Endothelial cell (in vitro differentiated cells): ENCODE measurements around the gene NOSTRIN. TPM values are rescaled to one million over a fixed set of nuclear protein-coding genes. Genes with fewer than 3 reads are reported as not detected.

Experiments used
- DNase-seq: peaks from one replicate; pipeline ENCODE4 v3.0.0; 2021; ENCODE audit warnings: low spot score
- H3K27ac Mint-ChIP-seq: one replicate; pipeline ENCODE4 v1.8.0; 2021; ENCODE audit warnings: mixed read lengths, inconsistent platforms; ENCODE audit not compliant: unreplicated experiment
- H3K27me3 Mint-ChIP-seq: one replicate; pipeline ENCODE4 v1.8.0; 2021; ENCODE audit warnings: mild to moderate bottlenecking, moderate library complexity, mixed read lengths, inconsistent platforms; ENCODE audit not compliant: unreplicated experiment
- H3K36me3 Mint-ChIP-seq: one replicate; pipeline ENCODE4 v1.8.0; 2021; ENCODE audit warnings: mild to moderate bottlenecking, low read depth, mixed read lengths, inconsistent platforms; ENCODE audit not compliant: unreplicated experiment
- H3K4me1 Mint-ChIP-seq: one replicate; pipeline ENCODE4 v1.8.0; 2021; ENCODE audit warnings: mild to moderate bottlenecking, mixed read lengths, inconsistent platforms; ENCODE audit not compliant: unreplicated experiment
- H3K4me3 Mint-ChIP-seq: one replicate; pipeline ENCODE4 v1.8.0; 2021; ENCODE audit warnings: mild to moderate bottlenecking, mixed read lengths, inconsistent platforms; ENCODE audit not compliant: unreplicated experiment
- H3K9me3 Mint-ChIP-seq: one replicate; pipeline ENCODE4 v1.8.0; 2021; ENCODE audit warnings: mixed read lengths, inconsistent platforms; ENCODE audit not compliant: unreplicated experiment
- total RNA-seq: library from RNA; stranded (reverse); fragmentation: NEBNext Ultra II Directional; extraction: Animal tissue kit (Norgen Biotek cat#: 25700); gene quantifications from one replicate; pipeline ENCODE4 v1.2.1, GENCODE V29; 2021; ENCODE audit not compliant: unreplicated experiment
- TF ChIP-seq, protein P1 (sequence below): fragments of 200-600 bp; sonication (generic); IDR thresholded peaks from one replicate; pipeline ENCODE4 v1.5.0; 2021; ENCODE audit warnings: antibody characterized with exemption; ENCODE audit not compliant: unreplicated experiment

Gene NOSTRIN
- total RNA-seq, 1 donor from 2014 or later: not detected

DNA sequence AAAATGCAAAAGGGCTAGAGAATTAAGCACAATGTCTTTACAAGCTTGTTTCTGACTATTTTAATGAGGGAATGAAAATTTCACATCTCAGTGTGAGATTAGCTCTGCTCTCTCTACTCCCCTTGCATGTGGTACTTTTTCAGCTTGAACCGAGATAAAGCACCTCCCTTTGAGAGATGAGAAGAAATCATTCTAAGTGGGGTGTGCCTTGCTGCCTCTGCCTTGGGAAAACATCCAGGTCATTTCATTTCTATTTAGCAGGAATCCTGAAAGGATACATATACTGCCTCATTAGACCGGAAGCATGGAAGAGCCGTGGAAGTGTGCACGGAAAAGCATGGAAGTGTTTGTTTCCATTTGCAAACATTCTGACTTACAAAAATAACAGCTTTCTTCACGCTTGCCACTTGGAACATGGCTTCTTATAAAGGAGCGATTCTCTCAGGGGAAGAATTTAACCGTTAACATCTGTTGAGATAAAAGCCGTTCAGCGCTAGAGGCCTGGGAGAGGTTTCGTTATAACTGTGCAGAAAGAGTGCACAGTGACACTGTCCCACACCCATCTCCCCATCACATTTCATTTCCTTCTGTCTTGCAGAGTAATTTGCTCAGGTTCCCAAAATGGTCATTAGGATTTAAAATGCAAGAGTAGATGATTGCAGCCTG, 16.7 kb downstream of the NOSTRIN start:
- Mint-ChIP-seq H3K4me3 (no peak overlapping the region), H3K27ac (no peak overlapping the region), H3K9me3 (no peaks in the 10 kb centered on the region), H3K4me1 (peaks cover 9% of the 10 kb centered on the region), H3K36me3 (no peaks in the 10 kb centered on the region), H3K27me3 (no peaks in the 10 kb centered on the region)
- TF ChIP-seq, protein P1, sequence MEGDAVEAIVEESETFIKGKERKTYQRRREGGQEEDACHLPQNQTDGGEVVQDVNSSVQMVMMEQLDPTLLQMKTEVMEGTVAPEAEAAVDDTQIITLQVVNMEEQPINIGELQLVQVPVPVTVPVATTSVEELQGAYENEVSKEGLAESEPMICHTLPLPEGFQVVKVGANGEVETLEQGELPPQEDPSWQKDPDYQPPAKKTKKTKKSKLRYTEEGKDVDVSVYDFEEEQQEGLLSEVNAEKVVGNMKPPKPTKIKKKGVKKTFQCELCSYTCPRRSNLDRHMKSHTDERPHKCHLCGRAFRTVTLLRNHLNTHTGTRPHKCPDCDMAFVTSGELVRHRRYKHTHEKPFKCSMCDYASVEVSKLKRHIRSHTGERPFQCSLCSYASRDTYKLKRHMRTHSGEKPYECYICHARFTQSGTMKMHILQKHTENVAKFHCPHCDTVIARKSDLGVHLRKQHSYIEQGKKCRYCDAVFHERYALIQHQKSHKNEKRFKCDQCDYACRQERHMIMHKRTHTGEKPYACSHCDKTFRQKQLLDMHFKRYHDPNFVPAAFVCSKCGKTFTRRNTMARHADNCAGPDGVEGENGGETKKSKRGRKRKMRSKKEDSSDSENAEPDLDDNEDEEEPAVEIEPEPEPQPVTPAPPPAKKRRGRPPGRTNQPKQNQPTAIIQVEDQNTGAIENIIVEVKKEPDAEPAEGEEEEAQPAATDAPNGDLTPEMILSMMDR: no peak
- DNase-seq: no peak

DNA sequence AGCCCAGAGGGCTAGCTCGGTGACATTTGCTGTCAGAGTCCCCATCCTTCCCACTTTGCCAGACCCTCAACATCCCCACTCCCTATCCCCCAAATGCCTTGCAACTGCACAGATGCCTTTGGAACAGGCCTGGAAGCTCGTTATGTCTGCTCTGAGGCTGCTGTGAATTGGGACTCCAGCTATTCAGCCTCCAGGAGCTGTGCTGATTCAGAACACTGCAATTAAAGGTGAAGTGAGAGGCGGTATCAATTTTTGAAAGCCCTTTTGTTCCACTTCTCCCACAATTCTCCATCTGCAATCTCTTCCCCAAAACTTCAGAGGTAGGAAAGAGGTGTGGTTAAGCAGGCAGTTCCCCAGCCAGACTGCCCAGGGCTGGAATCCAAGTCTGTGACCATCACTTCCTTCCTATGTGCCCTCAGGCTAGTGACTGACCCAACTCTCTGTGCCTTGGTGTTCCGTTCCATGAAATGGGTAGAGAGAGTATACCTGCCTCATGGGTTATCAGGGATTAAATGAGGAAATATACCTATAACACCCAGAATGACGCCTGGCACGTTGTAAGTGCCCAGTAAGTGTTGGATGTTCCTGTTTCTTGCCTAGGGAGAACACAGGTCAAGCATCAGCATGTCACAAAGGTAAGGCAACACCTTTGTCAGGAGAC, 17.5 kb downstream of the NOSTRIN start:
- no peak overlapping the region for H3K27ac Mint-ChIP-seq
- H3K4me3 Mint-ChIP-seq: no peak overlapping the region
- H3K9me3 Mint-ChIP-seq: no peaks in the 10 kb centered on the region
- TF ChIP-seq, protein P1: no peak
- no peaks in the 10 kb centered on the region for H3K27me3 Mint-ChIP-seq
- H3K36me3 Mint-ChIP-seq: no peaks in the 10 kb centered on the region
- H3K4me1 Mint-ChIP-seq: peaks cover 9% of the 10 kb centered on the region
- no peak for DNase-seq

DNA sequence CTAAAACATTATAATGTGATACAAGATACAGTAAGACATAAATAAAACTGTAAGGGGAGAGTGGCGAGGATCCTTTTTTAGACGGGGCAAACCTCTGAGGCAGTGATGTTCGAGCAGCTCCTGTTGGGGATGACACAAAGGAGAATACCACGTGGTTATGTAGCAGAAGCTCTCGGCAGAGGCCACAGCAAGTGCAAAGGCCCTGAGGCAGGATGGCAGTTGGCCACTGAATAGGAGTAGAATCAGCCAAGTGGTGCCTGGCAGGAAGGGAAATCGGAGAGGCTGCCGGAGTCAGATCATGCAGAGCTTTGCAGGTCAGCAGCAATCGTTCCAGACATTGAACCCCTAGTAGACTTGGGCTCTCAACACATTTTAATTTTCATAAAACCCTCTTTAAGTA, 19.1 kb downstream of the NOSTRIN start:
- Mint-ChIP-seq H3K4me1 (peaks cover 1% of the 10 kb centered on the region), H3K9me3 (no peaks in the 10 kb centered on the region), H3K27ac (no peak overlapping the region), H3K36me3 (no peaks in the 10 kb centered on the region), H3K27me3 (peaks cover 1% of the 10 kb centered on the region), H3K4me3 (no peak overlapping the region)
- DNase-seq: no peak
- TF ChIP-seq, protein P1: no peak

DNA sequence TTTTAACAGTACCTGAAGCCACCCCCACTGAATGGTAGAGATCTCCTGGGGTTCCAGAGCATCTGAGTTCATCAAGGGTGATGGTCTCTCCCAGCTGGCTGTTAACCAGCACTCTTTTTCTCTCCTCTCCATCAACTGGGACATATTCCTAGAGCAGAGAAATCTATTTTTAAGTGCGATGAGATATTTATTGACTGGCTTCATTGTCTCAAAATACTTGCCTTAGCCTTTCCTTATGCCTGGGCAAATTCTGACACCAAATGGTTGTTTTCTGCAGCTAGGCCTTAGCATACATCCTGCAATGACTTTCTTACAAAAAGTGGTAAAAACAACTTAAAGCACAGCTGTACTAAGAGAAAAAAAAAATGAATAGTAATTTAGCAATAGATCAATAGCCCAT, 19.6 kb downstream of the NOSTRIN start:
- H3K27me3 Mint-ChIP-seq: peaks cover 1% of the 10 kb centered on the region
- H3K36me3 Mint-ChIP-seq: no peaks in the 10 kb centered on the region
- no peak overlapping the region for H3K4me3 Mint-ChIP-seq
- no peaks in the 10 kb centered on the region for H3K9me3 Mint-ChIP-seq
- DNase-seq: no peak
- TF ChIP-seq, protein P1: no peak
- no peaks in the 10 kb centered on the region for H3K4me1 Mint-ChIP-seq
- no peak overlapping the region for H3K27ac Mint-ChIP-seq

DNA sequence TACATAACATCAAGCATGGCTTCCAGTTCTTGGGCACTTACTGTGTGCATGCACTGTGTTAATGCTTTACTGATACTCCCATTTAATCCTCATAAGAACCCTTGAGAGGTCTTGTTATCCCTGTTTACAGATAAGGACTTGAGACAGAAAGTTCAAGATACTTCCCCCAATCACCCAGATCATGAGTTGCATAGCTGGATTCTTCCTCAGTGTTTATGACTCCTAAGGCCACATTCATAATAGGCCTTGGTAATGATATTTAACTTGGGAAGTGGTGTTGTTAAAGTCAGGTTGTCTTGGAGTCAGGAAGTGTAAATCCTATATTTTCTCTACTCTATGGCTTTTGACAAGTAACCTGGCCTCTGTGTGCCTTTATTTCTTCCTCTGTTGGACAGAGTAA, 22.7 kb downstream of the NOSTRIN start:
- no peak for DNase-seq
- no peak overlapping the region for H3K27ac Mint-ChIP-seq
- no peaks in the 10 kb centered on the region for H3K4me1 Mint-ChIP-seq
- no peak overlapping the region for H3K4me3 Mint-ChIP-seq
- no peaks in the 10 kb centered on the region for H3K9me3 Mint-ChIP-seq
- TF ChIP-seq, protein P1: no peak
- H3K27me3 Mint-ChIP-seq: peaks cover 2% of the 10 kb centered on the region
- no peaks in the 10 kb centered on the region for H3K36me3 Mint-ChIP-seq
